Prostate gland (tissue), 2 donors: ENCODE data around the gene FHL3.

Experiments
- POLR2A ChIP-seq: fragments of 450-650 bp; IDR thresholded peaks from one replicate; pipeline ENCODE4 v1.6.1; 2016; ENCODE audit warnings: antibody characterized with exemption, mild to moderate bottlenecking
- TF ChIP-seq, protein P1 (sequence below), 4 experiments: fragments of 200-600 bp in 2 of 4; fragments of 450-650 bp in 2 of 4; sonication (generic) in 2 of 4; IDR thresholded peaks; 1 replicate in 3 of 4; 2 replicates in 1 of 4; pipeline ENCODE4 v1.5.1; 2016 to 2019; ENCODE audit warnings: antibody characterized with exemption in 4 of 4, mild to moderate bottlenecking in 2 of 4, moderate library complexity in 2 of 4

DNA sequence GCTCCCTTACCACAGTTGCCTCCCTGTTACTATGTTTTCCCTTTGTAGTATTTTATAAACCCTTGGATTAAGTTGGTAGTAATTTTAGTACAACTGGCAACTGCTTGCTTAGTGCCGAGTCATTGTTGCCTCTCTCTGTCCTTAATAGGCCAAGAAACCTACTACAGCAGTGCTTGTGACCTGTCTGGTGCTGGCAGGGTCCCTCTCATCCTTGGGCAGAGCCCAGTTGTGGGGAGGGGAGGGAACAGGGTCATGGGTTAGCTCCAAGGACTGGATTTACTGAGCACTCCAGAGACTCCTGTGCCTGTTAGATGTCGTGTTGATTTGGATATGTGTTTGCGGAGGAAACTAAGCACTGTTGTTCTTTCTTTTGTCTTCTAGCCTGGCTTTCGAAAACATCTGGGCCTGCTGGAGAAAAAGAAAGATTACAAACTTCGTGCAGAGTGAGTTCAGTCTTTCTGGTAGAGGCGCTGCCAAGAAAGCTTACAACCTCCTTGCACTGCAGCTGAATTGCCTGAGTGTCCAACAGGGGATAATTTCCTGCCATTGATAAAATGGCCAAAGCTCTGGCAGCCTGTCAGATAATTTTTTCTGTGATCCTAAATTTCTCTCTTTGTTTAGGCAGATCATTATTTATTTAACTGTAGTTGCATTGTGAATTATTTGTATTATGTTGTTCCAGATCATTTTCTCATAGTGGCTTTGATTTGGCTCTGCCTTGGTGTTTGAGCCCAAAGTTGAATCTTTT, 10.8 kb upstream of the FHL3 start:
- TF ChIP-seq, protein P1, sequence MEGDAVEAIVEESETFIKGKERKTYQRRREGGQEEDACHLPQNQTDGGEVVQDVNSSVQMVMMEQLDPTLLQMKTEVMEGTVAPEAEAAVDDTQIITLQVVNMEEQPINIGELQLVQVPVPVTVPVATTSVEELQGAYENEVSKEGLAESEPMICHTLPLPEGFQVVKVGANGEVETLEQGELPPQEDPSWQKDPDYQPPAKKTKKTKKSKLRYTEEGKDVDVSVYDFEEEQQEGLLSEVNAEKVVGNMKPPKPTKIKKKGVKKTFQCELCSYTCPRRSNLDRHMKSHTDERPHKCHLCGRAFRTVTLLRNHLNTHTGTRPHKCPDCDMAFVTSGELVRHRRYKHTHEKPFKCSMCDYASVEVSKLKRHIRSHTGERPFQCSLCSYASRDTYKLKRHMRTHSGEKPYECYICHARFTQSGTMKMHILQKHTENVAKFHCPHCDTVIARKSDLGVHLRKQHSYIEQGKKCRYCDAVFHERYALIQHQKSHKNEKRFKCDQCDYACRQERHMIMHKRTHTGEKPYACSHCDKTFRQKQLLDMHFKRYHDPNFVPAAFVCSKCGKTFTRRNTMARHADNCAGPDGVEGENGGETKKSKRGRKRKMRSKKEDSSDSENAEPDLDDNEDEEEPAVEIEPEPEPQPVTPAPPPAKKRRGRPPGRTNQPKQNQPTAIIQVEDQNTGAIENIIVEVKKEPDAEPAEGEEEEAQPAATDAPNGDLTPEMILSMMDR (IDR thresholded peaks at IDR 0.05), result no peak
- TF ChIP-seq POLR2A, result no peak
